T-cell (primary cell): ENCODE data around the gene CLEC4G. TPM values are rescaled to one million over a fixed set of nuclear protein-coding genes. Genes with fewer than 3 reads are reported as not detected.
"Not testable (repeated sequence)": the region's sequence is repeated elsewhere in the genome, so short reads cannot be mapped to it uniquely, and the experiment has no call there.

ENCODE experiments used
- ATAC-seq, 4 experiments: fragments of 200-7000 bp in 3 of 4; fragments of 150-1000 bp in 1 of 4; cut with Tn5 transposase; replicated peaks in 1 of 4; 1 replicate in 3 of 4; 2 replicates in 1 of 4; pipeline ENCODE4 v1.10.0; 2021; ENCODE audit warnings: moderate library complexity in 3 of 4, mild to moderate bottlenecking in 2 of 4, moderate number of reproducible peaks in 1 of 4
- CTCF ChIA-PET, 2 donors: fragments of 300-600 bp; sonication (Branson Sonifier 250); formaldehyde crosslinking; loops; one replicate each; lab custom pipeline; 2022; ENCODE audit warnings: antibody characterized with exemption in 2 of 2; lab: Charles Lee
- POLR2A ChIA-PET, 2 donors: fragments of 300-600 bp; sonication (Branson Sonifier 250); formaldehyde crosslinking; loops; one replicate each; lab custom pipeline; 2022; ENCODE audit warnings: antibody characterized with exemption in 2 of 2; lab: Charles Lee
- DNase-seq, 35 experiments: peaks; one replicate each; pipeline versions ENCODE4 v3.0.0 to v3.0.0-alpha.2; 2013 to 2023
- H3K27ac ChIP-seq: one replicate; pipeline ENCODE4 v1.5.1; 2013; ENCODE audit warnings: low read length
- H3K27me3 ChIP-seq, 2 experiments: replicated peaks in 1 of 2; 1 replicate in 1 of 2; 2 replicates in 1 of 2; pipeline versions ENCODE4 v1.6.1 to v1.7.0; 2013; ENCODE audit warnings: low read length in 1 of 2, mixed read lengths in 1 of 2; ENCODE audit not compliant: control insufficient read depth in 2 of 2, insufficient read depth in 2 of 2; ENCODE audit errors: extremely low read depth in 1 of 2
- H3K36me3 ChIP-seq, 2 donors: 1 replicate in 1 of 2; 2 replicates in 1 of 2; pipeline versions ENCODE4 v1.6.1 to v1.7.0; 2013; ENCODE audit warnings: low read length in 1 of 2; ENCODE audit not compliant: control insufficient read depth in 2 of 2, insufficient read depth in 1 of 2; ENCODE audit errors: extremely low read depth in 1 of 2
- H3K4me1 ChIP-seq, 2 experiments: 1 replicate in 1 of 2; 2 replicates in 1 of 2; pipeline versions ENCODE4 v1.6.1 to v1.7.0; 2013; ENCODE audit warnings: low read length in 2 of 2, mixed read lengths in 1 of 2; ENCODE audit not compliant: insufficient read depth in 2 of 2, control insufficient read depth in 1 of 2; ENCODE audit errors: extremely low read depth in 1 of 2
- H3K4me3 ChIP-seq, 2 donors: 1 replicate in 1 of 2; 2 replicates in 1 of 2; pipeline versions ENCODE4 v1.5.1 to v1.7.0; 2013; ENCODE audit warnings: mild to moderate bottlenecking in 2 of 2, low read length in 1 of 2, moderate library complexity in 1 of 2; ENCODE audit not compliant: control insufficient read depth in 1 of 2; ENCODE audit errors: extremely low read depth in 1 of 2
- H3K9me3 ChIP-seq: 2 replicates; pipeline ENCODE4 v1.7.0; 2013
- H3K27ac Mint-ChIP-seq, 2 donors: one replicate each; pipeline ENCODE4 v1.8.0; 2020 to 2021; ENCODE audit warnings: mild to moderate bottlenecking in 2 of 2, mixed read lengths in 2 of 2
- H3K27me3 Mint-ChIP-seq, 2 donors: one replicate each; pipeline ENCODE4 v1.8.0; 2021 to 2022; ENCODE audit warnings: mixed read lengths in 2 of 2
- H3K36me3 Mint-ChIP-seq: one replicate; pipeline ENCODE4 v1.8.0; 2021; ENCODE audit warnings: mixed read lengths
- H3K4me1 Mint-ChIP-seq, 3 donors: one replicate each; pipeline ENCODE4 v1.8.0; 2020 to 2022; ENCODE audit warnings: mixed read lengths in 3 of 3, mild to moderate bottlenecking in 1 of 3
- H3K4me3 Mint-ChIP-seq, 3 donors: one replicate each; pipeline ENCODE4 v1.8.0; 2020 to 2022; ENCODE audit warnings: mild to moderate bottlenecking in 3 of 3, mixed read lengths in 3 of 3, moderate library complexity in 3 of 3
- H3K9me3 Mint-ChIP-seq, 3 donors: one replicate each; pipeline ENCODE4 v1.8.0; 2020 to 2022; ENCODE audit warnings: mixed read lengths in 3 of 3
- WGBS: methylation state at CpG from one replicate; pipeline ENCODE4 v1.1.5; 2013; ENCODE audit warnings: missing lambda C conversion rate; ENCODE audit not compliant: insufficient coverage; 5-methylcytosine and 5-hydroxymethylcytosine counted together
- total RNA-seq, 35 experiments: library from RNA in 6 of 35; stranded (reverse) in 6 of 35; fragments of 120-200 nt in 1 of 35; gene quantifications; one replicate each; pipeline versions ENCODE4 v1.2.1 to v1.2.4 and lab custom pipeline; 2013 to 2026

CLEC4G gene
- total RNA-seq, 5 donors from 2014 or later (not counting 1 experiment from before 2014, with no cell fraction given): not detected

- ATAC-seq (peak; percentile 67 to 97 (median 90)), DNase-seq (peak in 2 of 35 experiments; percentile 3 to 45)
- Mint-ChIP-seq H3K27me3 (peaks cover 4 to 12% of the 10 kb centered on the region in 2 donors), H3K9me3 (peaks cover 4 to 23% (median 9%) of the 10 kb centered on the region in 3 donors), H3K27ac (peak overlapping the region; percentile 55 to 81), H3K4me1 (peaks cover 10 to 15% (median 15%) of the 10 kb centered on the region in 3 donors), H3K4me3 (no peak overlapping the region), H3K36me3 (peaks cover 4% of the 10 kb centered on the region)
- CTCF ChIA-PET: interaction anchor here in 1 of 2 donors (0.6 to 0.8 kb wide), 2 partner anchors 422 to 649 kb away, joined by 4 read pairs; no protein-coding TSS in a partner anchor
- H3K9me3 ChIP-seq: no peaks in the 10 kb centered on the region
- 73% methylated on average over 7 of the region's 12 CpGs for WGBS
- no peak overlapping the region for H3K27ac ChIP-seq
- peaks cover 0 to 22% of the 10 kb centered on the region in 2 experiments for H3K27me3 ChIP-seq
- H3K4me3 ChIP-seq: no peak overlapping the region
- POLR2A ChIA-PET: no interaction called here
- peaks cover 0 to 3% of the 10 kb centered on the region in 2 experiments for H3K4me1 ChIP-seq
- H3K36me3 ChIP-seq: no peaks in the 10 kb centered on the region
Observed at GRCh38 chr19:7751157-7751783, 19.4 kb upstream of the CLEC4G start.

- POLR2A ChIA-PET: no interaction called here
Observed at GRCh38 chr19:7748756-7749155, 16.8 kb upstream of the CLEC4G start.

GRCh38 chr19:7748171-7748570 lies 16.3 kb upstream of the CLEC4G start:
- Histone ChIP-seq H3K9me3 (no peaks in the 10 kb centered on the region), H3K36me3 (no peaks in the 10 kb centered on the region), H3K27me3 (peaks cover 0 to 37% of the 10 kb centered on the region in 2 experiments), H3K4me3 (no peak overlapping the region), H3K4me1 (peaks cover 0 to 3% of the 10 kb centered on the region in 2 experiments), H3K27ac (no peak overlapping the region)
- no CpG with 5 or more reads among the region's 2 CpGs for WGBS
- peaks cover 4 to 14% of the 10 kb centered on the region in 2 donors for H3K27me3 Mint-ChIP-seq
- peaks cover 10 to 17% (median 15%) of the 10 kb centered on the region in 3 donors for H3K4me1 Mint-ChIP-seq
- no peaks in the 10 kb centered on the region for H3K36me3 Mint-ChIP-seq
- ChIA-PET CTCF (no interaction called here), POLR2A (no interaction called here)
- H3K4me3 Mint-ChIP-seq: no peak overlapping the region
- no peak overlapping the region for H3K27ac Mint-ChIP-seq
- peaks cover 0 to 4% (median 0%) of the 10 kb centered on the region in 3 donors for H3K9me3 Mint-ChIP-seq
- no peak for ATAC-seq
- DNase-seq: no peak

More at GRCh38 chr19:7748756-7749155, 16.8 kb upstream of the CLEC4G start:
- H3K27me3 Mint-ChIP-seq: peaks cover 4 to 15% of the 10 kb centered on the region in 2 donors
- H3K4me3 Mint-ChIP-seq: no peak overlapping the region
- CTCF ChIA-PET: no interaction called here
- no peaks in the 10 kb centered on the region for H3K36me3 Mint-ChIP-seq
- Histone ChIP-seq H3K9me3 (no peaks in the 10 kb centered on the region), H3K27ac (no peak overlapping the region), H3K36me3 (no peaks in the 10 kb centered on the region), H3K4me1 (peaks cover 0 to 3% of the 10 kb centered on the region in 2 experiments), H3K4me3 (no peak overlapping the region), H3K27me3 (peaks cover 0 to 34% of the 10 kb centered on the region in 2 experiments)
- 49% methylated on average over 2 of the region's 4 CpGs for WGBS
- no peak overlapping the region for H3K27ac Mint-ChIP-seq
- peaks cover 10 to 18% (median 15%) of the 10 kb centered on the region in 3 donors for H3K4me1 Mint-ChIP-seq
- ATAC-seq (no peak), DNase-seq (no peak)
- H3K9me3 Mint-ChIP-seq: peaks cover 0 to 4% (median 0%) of the 10 kb centered on the region in 3 donors

- Mint-ChIP-seq H3K4me1 (peaks cover 9 to 16% (median 15%) of the 10 kb centered on the region in 3 donors), H3K4me3 (no peak within 1 kb of the TSS), H3K36me3 (no peaks in the 10 kb centered on the region), H3K27me3 (peaks cover 4 to 12% of the 10 kb centered on the region in 2 donors), H3K27ac (no peak within 1 kb of the TSS), H3K9me3 (peaks cover 0 to 4% (median 0%) of the 10 kb centered on the region in 3 donors)
- H3K9me3 ChIP-seq: no peaks in the 10 kb centered on the region
- WGBS: 66% methylated on average over 5 of the region's 7 CpGs
- no peak for ATAC-seq
- no peak for DNase-seq
- ChIA-PET CTCF (interaction anchor here in 1 of 2 donors (0.6 kb wide), 1 partner anchor 91 kb away, joined by 5 read pairs; no protein-coding TSS in a partner anchor), POLR2A (no interaction called here)
- H3K27ac ChIP-seq: no peak within 1 kb of the TSS
- peaks cover 0 to 3% of the 10 kb centered on the region in 2 experiments for H3K4me1 ChIP-seq
- no peak within 1 kb of the TSS for H3K4me3 ChIP-seq
- H3K27me3 ChIP-seq: peaks cover 0 to 37% of the 10 kb centered on the region in 2 experiments
- H3K36me3 ChIP-seq: no peaks in the 10 kb centered on the region
Observed at GRCh38 chr19:7746903-7747884, 15.3 kb upstream of the CLEC4G start, which contains the start of gene CD209. Gene CD209, minus strand, starts transcription at chr19:7747534. Its CDS starts 23 bp downstream, at chr19:7747511.

GRCh38 chr19:7746306-7746705 lies 14.4 kb upstream of the CLEC4G start:
- H3K4me3 ChIP-seq, H3K9me3 Mint-ChIP-seq, H3K4me1 ChIP-seq, H3K4me3 Mint-ChIP-seq, DNase-seq, ATAC-seq, H3K27ac ChIP-seq, CTCF ChIA-PET, H3K9me3 ChIP-seq, POLR2A ChIA-PET, H3K27ac Mint-ChIP-seq, H3K36me3 ChIP-seq, H3K36me3 Mint-ChIP-seq: not testable (repeated sequence)
- H3K27me3 ChIP-seq: peaks cover 0 to 37% of the 10 kb centered on the region in 2 experiments
- Mint-ChIP-seq H3K4me1 (peaks cover 6 to 14% (median 14%) of the 10 kb centered on the region in 3 donors), H3K27me3 (peaks cover 4 to 14% of the 10 kb centered on the region in 2 donors)
- WGBS: 91% methylated on average over 4 of the region's 4 CpGs
